ENCODE data around the gene UMODL1.

Gene UMODL1

DNA sequence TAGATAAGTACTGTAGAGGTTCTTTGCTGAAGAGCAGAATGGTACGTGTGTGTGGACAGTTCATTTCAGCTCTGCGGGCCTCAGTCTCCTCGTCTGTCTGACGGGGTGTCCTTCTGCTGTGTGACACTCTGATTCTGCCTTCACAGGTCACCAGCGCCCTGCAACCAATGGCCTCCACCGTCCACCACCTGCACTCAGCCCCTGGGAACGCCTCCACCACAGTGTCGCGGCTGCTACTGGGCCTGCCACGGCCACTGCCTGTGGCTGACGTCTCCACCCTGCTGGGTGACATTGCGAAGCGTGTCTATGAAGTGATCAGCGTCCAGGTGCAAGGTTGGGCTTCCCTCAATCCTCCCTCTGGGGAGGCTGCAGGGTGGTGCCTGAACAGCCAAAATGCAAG lies 17.0 kb downstream of the UMODL1 start:
- H3K36me3 ChIP-seq: no peaks in the 10 kb centered on the region
- no peaks in the 10 kb centered on the region for H3K27me3 ChIP-seq
- H3K4me3 ChIP-seq (ENCODE audit: low read depth in 1 of 2, low read length in 1 of 2): no peak overlapping the region
- H3K27ac ChIP-seq: no peak overlapping the region
- TF ChIP-seq CTCF (IDR thresholded peaks at IDR 0.05): no peak
- H3K4me1 ChIP-seq (ENCODE audit: control insufficient read depth in 1 of 2, insufficient read depth in 1 of 2, low read depth in 1 of 2, low read length in 1 of 2): no peaks in the 10 kb centered on the region
- no peaks in the 10 kb centered on the region for H3K9me3 ChIP-seq

DNA sequence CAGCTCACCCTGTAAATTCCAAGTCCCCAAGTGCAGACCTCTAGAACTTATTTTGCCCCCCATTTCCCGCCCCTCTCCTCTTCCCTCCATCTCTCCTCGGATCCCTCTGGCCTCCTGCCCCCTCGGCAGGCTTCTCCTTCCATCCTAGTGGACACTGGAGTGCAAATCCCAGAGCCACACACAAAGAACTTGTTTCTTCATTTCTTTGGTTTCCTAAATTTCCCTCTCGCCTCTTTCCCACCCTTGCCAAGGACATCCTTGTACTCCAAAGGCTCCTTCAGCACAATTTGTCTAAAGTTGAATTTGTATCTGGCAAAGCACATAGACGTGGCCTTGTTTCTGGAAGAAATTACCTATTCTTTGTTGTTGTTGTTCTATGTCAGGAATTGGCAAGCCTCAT lies 17.5 kb downstream of the UMODL1 start:
- no peak overlapping the region for H3K4me3 ChIP-seq (ENCODE audit: low read depth in 1 of 2, low read length in 1 of 2)
- no peaks in the 10 kb centered on the region for H3K4me1 ChIP-seq (ENCODE audit: control insufficient read depth in 1 of 2, insufficient read depth in 1 of 2, low read depth in 1 of 2, low read length in 1 of 2)
- TF ChIP-seq CTCF (IDR thresholded peaks at IDR 0.05): no peak
- no peak overlapping the region for H3K27ac ChIP-seq
- H3K36me3 ChIP-seq: no peaks in the 10 kb centered on the region
- H3K27me3 ChIP-seq: no peaks in the 10 kb centered on the region
- H3K9me3 ChIP-seq: no peaks in the 10 kb centered on the region

- no peaks in the 10 kb centered on the region for H3K27me3 ChIP-seq
- no peaks in the 10 kb centered on the region for H3K9me3 ChIP-seq
- no peaks in the 10 kb centered on the region for H3K4me1 ChIP-seq (ENCODE audit: control insufficient read depth in 1 of 2, insufficient read depth in 1 of 2, low read depth in 1 of 2, low read length in 1 of 2)
Observed at GRCh38 chr21:42089093-42089631, 18.0 kb downstream of the UMODL1 start.

DNA sequence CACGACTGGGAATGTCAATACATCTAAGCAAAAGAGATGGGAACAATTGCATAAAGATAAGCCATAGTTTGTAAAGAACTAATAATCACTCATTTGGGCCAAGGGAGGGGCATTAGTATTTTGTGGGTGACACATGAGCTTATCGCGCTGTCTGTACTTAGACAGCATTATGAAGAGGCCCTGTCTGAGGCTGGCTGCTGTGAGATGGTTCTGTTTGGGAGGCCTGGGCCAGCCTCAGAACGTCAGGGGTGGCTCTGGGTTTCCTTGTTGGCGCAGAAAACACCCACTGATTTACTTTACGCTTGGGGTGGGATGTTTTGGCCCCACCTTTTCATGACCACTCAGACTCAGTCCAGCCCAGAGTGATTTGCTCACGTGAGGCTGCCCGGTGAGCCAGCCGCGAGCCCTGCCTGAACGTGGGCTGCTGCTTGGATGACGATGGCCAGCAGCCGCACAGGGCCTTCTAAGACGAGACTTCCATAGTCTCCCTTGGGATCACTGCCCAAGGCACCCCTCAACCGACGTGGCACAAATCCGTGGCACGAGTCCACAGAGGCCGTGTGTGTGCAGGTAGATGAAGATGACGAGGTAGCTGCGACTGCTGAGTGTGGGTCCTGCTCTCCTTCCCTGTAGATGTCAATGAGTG lies 18.7 kb downstream of the UMODL1 start:
- no peaks in the 10 kb centered on the region for H3K36me3 ChIP-seq
- H3K4me1 ChIP-seq (ENCODE audit: control insufficient read depth in 1 of 2, insufficient read depth in 1 of 2, low read depth in 1 of 2, low read length in 1 of 2): no peaks in the 10 kb centered on the region
- no peak overlapping the region for H3K4me3 ChIP-seq (ENCODE audit: low read depth in 1 of 2, low read length in 1 of 2)
- no peak overlapping the region for H3K27ac ChIP-seq
- H3K27me3 ChIP-seq: no peaks in the 10 kb centered on the region
- no peak for TF ChIP-seq CTCF (IDR thresholded peaks at IDR 0.05)
- H3K9me3 ChIP-seq: no peaks in the 10 kb centered on the region

More at GRCh38 chr21:42089093-42089631, 18.0 kb downstream of the UMODL1 start:
- H3K4me3 ChIP-seq (ENCODE audit: low read depth in 1 of 2, low read length in 1 of 2): no peak overlapping the region
- no peaks in the 10 kb centered on the region for H3K36me3 ChIP-seq
- TF ChIP-seq CTCF (IDR thresholded peaks at IDR 0.05): no peak
- no peak overlapping the region for H3K27ac ChIP-seq

GRCh38 chr21:42091899-42092508 lies 20.9 kb downstream of the UMODL1 start:
- H3K9me3 ChIP-seq: no peaks in the 10 kb centered on the region
- TF ChIP-seq CTCF (IDR thresholded peaks at IDR 0.05): no peak
- no peaks in the 10 kb centered on the region for H3K36me3 ChIP-seq
- H3K4me1 ChIP-seq (ENCODE audit: control insufficient read depth in 1 of 2, insufficient read depth in 1 of 2, low read depth in 1 of 2, low read length in 1 of 2): no peaks in the 10 kb centered on the region
- no peak overlapping the region for H3K4me3 ChIP-seq (ENCODE audit: low read depth in 1 of 2, low read length in 1 of 2)
- no peak overlapping the region for H3K27ac ChIP-seq
- peaks cover under 1% of the 10 kb centered on the region for H3K27me3 ChIP-seq

Data from neutrophil (primary cell).